GM15510 (cell line): ENCODE results near the gene GLRA3.

Experiments used
- POLR2A ChIP-seq: IDR thresholded peaks from 3 replicates; pipeline ENCODE4 v1.6.1; 2011; ENCODE audit warnings: borderline replicate concordance; ENCODE audit not compliant: insufficient read length; ENCODE audit errors: extremely low read depth

Gene GLRA3

DNA sequence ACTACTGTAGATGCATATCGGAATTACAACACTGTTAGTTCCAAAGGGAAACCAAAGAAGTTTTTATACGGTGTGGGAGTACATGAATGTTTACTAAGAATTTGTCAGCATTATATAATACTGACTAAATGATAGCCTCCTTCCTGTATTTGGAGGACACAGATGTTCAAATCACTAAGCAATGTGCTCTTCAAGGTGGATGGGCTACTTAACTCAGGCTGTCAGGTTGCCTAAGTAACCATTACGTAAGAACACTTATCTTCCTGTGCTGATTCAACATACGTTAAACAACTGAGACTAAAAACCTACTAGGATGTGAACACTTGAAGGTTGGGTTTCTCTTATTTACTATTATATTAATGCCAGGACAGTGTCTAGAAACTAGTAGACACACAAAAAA, 224.8 kb downstream of the GLRA3 start:
- TF ChIP-seq POLR2A = no peak

DNA sequence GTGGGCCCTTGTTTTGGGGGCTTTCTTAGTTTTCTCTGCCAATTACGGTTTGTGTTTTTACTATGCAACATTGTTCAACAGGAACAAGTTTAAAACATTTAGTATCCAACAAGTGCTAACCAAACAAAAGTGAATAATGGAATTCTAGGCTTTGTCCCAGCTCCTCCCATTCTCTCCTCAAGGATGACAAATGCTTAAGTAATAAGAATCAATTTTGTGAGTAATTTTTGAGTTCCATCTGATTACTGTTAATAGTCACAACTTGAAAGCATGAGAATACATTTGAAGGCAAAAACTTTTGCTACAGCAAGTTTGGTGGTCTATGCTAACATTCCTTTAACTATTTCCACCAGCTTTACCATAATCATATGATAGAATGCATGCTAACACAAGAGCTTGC, 228.7 kb downstream of the GLRA3 start:
- no peak for TF ChIP-seq POLR2A

DNA sequence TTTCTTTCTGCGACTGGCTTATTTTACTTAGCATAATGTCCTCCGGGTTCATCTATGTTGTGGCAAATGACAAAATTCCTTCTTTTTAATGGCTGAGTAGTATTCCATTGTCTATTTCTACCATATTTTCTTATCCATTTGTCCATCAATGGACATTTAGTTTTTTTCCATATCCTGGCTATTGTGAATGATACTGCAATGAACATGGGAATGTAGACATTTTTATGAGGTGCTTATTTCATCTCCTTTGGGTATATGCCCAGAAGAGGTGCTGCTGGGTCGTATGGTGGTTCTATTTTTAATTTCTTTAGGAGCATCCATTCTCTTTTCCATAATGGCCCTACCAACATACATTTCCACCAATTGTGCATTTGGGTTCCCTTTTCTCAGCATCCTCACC, 230.2 kb downstream of the GLRA3 start:
- no peak for TF ChIP-seq POLR2A

DNA sequence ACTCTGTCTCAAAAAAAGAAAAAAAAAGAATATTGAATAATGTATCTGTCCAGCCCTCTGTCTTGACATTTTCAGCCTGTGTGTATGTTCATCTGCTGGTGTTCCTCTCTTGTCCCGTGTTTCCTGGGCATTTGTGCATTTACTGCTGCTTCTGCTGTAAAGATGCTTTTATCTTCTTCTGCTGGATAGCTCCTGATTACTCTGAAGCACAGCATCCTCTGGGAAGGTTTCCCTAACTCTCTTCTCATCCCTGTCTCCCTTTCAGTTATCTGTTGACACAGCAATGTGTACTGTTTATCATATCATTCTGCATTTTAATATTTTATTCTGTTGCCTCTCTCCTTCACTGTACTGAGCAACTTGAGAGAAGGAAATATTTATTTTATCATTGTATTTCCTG, 232.5 kb downstream of the GLRA3 start:
- TF ChIP-seq POLR2A = no peak

DNA sequence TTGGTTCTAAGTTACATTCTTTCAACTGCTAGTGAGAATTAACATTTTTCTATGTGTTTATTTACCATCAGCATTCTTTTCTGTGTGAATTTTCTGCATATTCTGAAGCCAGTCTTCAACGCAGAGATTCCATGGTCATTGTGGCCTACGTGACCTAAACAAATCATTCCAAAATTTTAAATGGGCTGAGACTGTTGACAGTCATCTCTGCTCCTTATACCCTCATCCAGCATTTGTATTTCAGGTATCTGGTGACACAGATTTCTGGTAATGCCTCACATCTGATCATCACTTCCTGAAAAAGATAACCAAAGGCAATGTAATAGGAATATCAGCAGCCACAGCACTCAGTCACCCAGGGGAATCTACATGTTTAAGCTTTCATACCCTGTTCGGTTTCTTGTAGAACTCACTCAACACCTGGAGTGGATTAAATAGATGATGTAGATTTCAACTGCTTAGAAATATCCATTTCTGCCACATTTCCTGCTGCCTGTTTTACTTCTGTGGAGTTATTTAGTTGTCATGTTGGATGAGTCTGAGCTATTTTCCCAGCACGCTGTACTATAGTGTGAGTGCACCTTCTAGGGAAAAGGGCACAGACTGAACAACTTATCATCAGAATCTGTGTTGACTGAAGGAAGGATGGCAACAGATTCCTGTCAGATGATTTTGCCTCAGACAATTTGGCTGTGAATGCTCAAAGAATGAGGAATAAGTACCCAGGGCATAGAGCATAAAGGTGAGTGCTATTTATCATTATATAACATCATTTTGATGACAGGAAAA, 233.7 kb downstream of the GLRA3 start:
- TF ChIP-seq POLR2A = no peak

DNA sequence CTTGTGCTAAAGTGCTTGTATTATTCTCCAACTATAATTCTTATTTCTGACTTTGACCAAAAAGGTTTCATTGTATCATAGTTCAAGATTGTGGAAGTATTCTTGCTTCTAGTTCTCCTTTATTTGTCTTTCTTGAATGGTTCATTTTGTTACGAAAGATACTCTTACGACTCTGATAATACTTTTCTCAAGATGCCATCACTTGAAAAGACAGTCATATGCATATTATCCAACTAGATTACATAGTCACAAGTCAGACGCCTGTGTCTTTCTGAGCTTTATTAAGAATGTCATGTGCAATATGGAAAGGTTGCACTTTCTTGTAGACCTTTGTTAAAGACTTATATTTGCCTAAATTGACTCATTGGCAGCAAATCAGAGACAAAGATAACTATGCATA, 235.3 kb downstream of the GLRA3 start:
- no peak for TF ChIP-seq POLR2A

DNA sequence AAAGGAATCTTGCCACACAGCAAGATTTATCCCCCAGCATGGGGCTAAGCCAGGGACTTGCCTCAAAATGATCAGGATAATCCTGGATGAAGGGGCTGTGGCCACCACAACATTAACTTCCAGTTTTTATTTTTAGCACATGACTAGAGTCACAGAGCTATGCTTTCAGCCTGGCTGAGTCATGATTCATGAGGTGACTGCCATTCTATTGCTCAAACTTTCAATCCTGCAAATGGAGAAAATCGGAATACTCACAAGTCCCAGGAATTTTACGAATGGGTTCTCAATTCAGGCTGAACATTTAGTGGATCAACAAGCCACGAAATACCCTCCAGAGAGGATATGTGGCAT, 236.1 kb downstream of the GLRA3 start:
- TF ChIP-seq POLR2A = no peak

DNA sequence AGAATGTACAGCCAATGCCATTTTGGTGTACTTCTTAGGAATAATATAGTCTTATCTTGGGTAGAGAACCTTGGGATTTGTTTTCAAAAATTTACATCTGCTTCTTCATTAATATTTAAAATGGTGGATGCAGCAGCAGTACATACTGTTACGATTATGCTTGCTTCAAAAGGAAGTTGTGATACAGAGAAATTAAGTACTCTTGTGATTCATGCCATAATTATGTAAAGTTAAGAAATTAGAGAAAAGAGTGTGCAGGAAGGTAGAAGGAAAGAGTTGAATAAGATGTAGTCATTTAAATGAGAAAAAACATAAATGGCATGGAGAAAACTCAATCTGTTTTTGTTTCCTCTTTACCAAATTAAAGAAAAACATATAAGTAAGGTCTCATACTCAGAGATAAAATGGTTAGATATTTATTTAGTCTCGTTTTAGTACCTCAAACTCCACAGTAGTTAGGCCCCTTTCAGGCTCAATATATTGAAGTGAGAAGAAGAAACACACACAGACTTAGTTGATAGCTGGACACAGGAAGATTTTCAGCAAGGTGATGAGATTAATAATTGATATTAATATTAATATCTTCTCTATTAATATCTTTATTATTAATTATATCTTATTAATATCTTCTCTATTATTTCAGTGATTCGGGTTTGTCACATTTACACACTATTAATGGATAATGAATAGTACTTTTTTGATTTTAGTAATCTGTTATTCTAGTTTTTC, 236.6 kb downstream of the GLRA3 start:
- TF ChIP-seq POLR2A = no peak

DNA sequence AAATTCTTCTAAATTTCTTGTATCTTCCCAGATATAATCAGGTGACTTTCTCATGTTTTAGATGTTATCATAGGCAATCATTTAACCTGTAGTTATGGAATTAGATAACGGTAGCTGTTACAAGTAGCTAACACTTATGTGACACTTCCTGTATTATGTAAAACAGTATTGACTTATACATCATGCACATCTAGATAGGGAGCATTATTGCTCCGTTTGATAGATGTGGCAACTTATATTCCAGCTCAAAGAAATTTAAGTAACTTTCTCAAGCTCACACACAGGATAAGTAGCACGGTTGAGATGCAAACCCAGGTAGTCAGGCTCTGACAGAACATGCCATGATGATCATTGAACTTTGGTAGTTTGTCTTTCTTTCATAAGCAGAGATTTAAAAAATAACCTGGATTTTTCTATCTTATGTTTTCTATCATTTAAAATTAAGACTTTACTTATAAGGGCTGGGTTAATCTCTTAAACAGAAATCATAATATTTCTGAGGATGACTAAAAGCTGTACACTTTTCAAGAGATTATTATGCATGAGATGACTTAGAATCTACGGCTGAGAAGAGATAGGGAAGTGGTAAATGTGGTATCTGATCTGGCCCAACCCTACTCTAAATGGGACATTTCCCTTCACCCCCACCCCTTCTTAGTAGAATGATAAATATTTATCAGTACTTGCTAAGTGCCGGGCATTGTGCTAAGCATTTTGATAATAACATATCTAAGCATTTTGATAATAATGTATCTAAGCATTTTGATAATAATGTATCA, 237.6 kb downstream of the GLRA3 start:
- TF ChIP-seq POLR2A = no peak

DNA sequence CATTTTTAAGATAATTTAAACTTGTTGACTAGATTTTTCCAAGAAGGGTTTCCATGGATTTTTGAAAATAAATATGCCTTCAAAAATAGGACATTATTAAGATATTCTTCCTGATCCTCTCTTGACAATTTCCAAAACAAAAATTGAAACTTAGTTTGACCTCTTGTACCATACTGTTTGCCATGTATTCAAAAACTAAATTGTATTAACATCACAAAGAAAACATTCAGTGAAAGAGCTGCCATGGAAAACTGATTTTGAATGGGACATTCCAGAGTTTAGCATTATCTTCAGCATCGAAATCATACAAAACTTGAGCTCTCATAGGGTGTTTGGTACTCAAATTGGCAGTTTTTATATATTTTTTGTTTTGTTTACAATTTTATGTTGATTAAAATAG, 238.7 kb downstream of the GLRA3 start:
- TF ChIP-seq POLR2A = no peak
